Endodermal cell (in vitro differentiated cells): ENCODE data around the gene NTRK3. TPM values are rescaled to one million over a fixed set of nuclear protein-coding genes. Genes with fewer than 3 reads are reported as not detected.

Experiments
- DNase-seq: peaks from one replicate; pipeline ENCODE4 v3.0.0-alpha.2; 2017
- H3K27ac ChIP-seq: 2 replicates; pipeline ENCODE4 v1.5.1; 2013; ENCODE audit warnings: mild to moderate bottlenecking, low read depth, low read length, moderate library complexity
- H3K27me3 ChIP-seq: 2 replicates; pipeline ENCODE4 v1.6.1; 2013; ENCODE audit warnings: mild to moderate bottlenecking, low read length, moderate library complexity; ENCODE audit not compliant: insufficient read depth, control insufficient read depth, poor library complexity, severe bottlenecking
- H3K36me3 ChIP-seq: 2 replicates; pipeline ENCODE4 v1.7.0; 2013; ENCODE audit warnings: mild to moderate bottlenecking, low read length, moderate library complexity; ENCODE audit not compliant: control insufficient read depth, insufficient read depth
- H3K4me1 ChIP-seq: one replicate; pipeline ENCODE4 v1.7.0; 2013; ENCODE audit warnings: low read length; ENCODE audit not compliant: control insufficient read depth, insufficient read depth
- H3K4me3 ChIP-seq: 2 replicates; pipeline ENCODE4 v1.5.1; 2013; ENCODE audit warnings: mild to moderate bottlenecking, low read length, moderate library complexity
- H3K9ac ChIP-seq: 2 replicates; pipeline ENCODE4 v1.6.1; 2013; ENCODE audit warnings: mild to moderate bottlenecking, low read length, moderate library complexity; ENCODE audit not compliant: poor library complexity, severe bottlenecking; ENCODE audit errors: extremely low read depth
- H3K9me3 ChIP-seq: 2 replicates; pipeline ENCODE4 v1.6.1; 2013; ENCODE audit warnings: mild to moderate bottlenecking, low read length, moderate library complexity; ENCODE audit not compliant: control insufficient read depth
- H3K27ac Mint-ChIP-seq: 2 replicates; pipeline ENCODE4 v1.8.0; 2020; ENCODE audit warnings: mixed read lengths
- H3K27me3 Mint-ChIP-seq: 2 replicates; pipeline ENCODE4 v1.8.0; 2021; ENCODE audit warnings: mild to moderate bottlenecking, mixed read lengths; ENCODE audit not compliant: insufficient read depth
- H3K36me3 Mint-ChIP-seq: 2 replicates; pipeline ENCODE4 v1.8.0; 2020; ENCODE audit warnings: low read depth, mixed read lengths
- H3K4me1 Mint-ChIP-seq: 2 replicates; pipeline ENCODE4 v1.8.0; 2020; ENCODE audit warnings: mixed read lengths
- H3K4me3 Mint-ChIP-seq: 2 replicates; pipeline ENCODE4 v1.8.0; 2020; ENCODE audit warnings: mild to moderate bottlenecking, moderate library complexity, mixed read lengths
- H3K9me3 Mint-ChIP-seq: 2 replicates; pipeline ENCODE4 v1.8.0; 2020; ENCODE audit warnings: mild to moderate bottlenecking, mixed read lengths
- CTCF ChIP-seq: fragments of 200-600 bp; sonication (generic); conservative IDR thresholded peaks from 2 replicates; pipeline ENCODE4 v1.5.0; 2021; ENCODE audit warnings: antibody characterized with exemption, mild to moderate bottlenecking
- WGBS, 2 experiments: methylation state at CpG; one replicate each; pipeline versions ENCODE4 v1.1.5 to v1.1.7; 2013; ENCODE audit warnings: missing lambda C conversion rate in 2 of 2, mixed read lengths in 1 of 2; ENCODE audit not compliant: insufficient coverage in 1 of 2, insufficient read length in 1 of 2; 5-methylcytosine and 5-hydroxymethylcytosine counted together
- total RNA-seq, 2 donors: library from RNA; stranded (reverse); fragmentation: NEBNext Ultra II Directional in 1 of 2; extraction: Animal tissue kit (Norgen Biotek cat#: 25700) in 1 of 2; gene quantifications; 2 replicates in 1 of 2; 3 replicates in 1 of 2; pipeline ENCODE4 v1.2.1, GENCODE V29; 2021

NTRK3 gene
- total RNA-seq, 2 donors from 2014 or later = 0.11 to 0.86 TPM

- no peak overlapping the region for H3K4me3 ChIP-seq
- DNase-seq = no peak
- H3K9me3 ChIP-seq = no peaks in the 10 kb centered on the region
- no peak overlapping the region for H3K27ac ChIP-seq
- Mint-ChIP-seq H3K36me3 (no peaks in the 10 kb centered on the region), H3K27ac (no peak overlapping the region), H3K4me3 (no peak overlapping the region), H3K4me1 (no peaks in the 10 kb centered on the region), H3K27me3 (peaks cover 5% of the 10 kb centered on the region), H3K9me3 (peaks cover 3% of the 10 kb centered on the region)
- peaks cover 5% of the 10 kb centered on the region for H3K27me3 ChIP-seq
- H3K4me1 ChIP-seq = no peaks in the 10 kb centered on the region
- 63% methylated on average over 3 of the region's 3 CpGs; no CpG with 5 or more reads in 1 of the 2 experiments for WGBS, 2 experiments
- no peaks in the 10 kb centered on the region for H3K36me3 ChIP-seq
- no peak overlapping the region for H3K9ac ChIP-seq
- TF ChIP-seq CTCF = no peak
Measured at GRCh38 chr15:88219623-88220022, 36.9 kb downstream of the NTRK3 start.

- 73 to 74% methylated on average over 9 of the region's 9 CpGs for WGBS, 2 experiments
- no peak for DNase-seq
- Histone ChIP-seq H3K36me3 (no peaks in the 10 kb centered on the region), H3K9ac (no peak overlapping the region), H3K4me3 (no peak overlapping the region), H3K9me3 (no peaks in the 10 kb centered on the region), H3K27me3 (peaks cover 5% of the 10 kb centered on the region), H3K4me1 (no peaks in the 10 kb centered on the region), H3K27ac (no peak overlapping the region)
- Mint-ChIP-seq H3K27ac (no peak overlapping the region), H3K4me3 (no peak overlapping the region), H3K9me3 (peaks cover 3% of the 10 kb centered on the region), H3K27me3 (peaks cover 5% of the 10 kb centered on the region), H3K4me1 (no peaks in the 10 kb centered on the region), H3K36me3 (no peaks in the 10 kb centered on the region)
- no peak for TF ChIP-seq CTCF
Measured at GRCh38 chr15:88218557-88219221, 37.9 kb downstream of the NTRK3 start.

GRCh38 chr15:88215066-88215648 is 41.4 kb downstream of the NTRK3 start:
- no peaks in the 10 kb centered on the region for H3K4me1 Mint-ChIP-seq
- H3K27me3 Mint-ChIP-seq = peaks cover 7% of the 10 kb centered on the region
- H3K9me3 ChIP-seq = no peaks in the 10 kb centered on the region
- H3K4me1 ChIP-seq = no peaks in the 10 kb centered on the region
- no peak overlapping the region for H3K4me3 Mint-ChIP-seq
- no peaks in the 10 kb centered on the region for H3K36me3 ChIP-seq
- no peak for DNase-seq
- no peak overlapping the region for H3K4me3 ChIP-seq
- H3K27me3 ChIP-seq = no peaks in the 10 kb centered on the region
- no peak overlapping the region for H3K9ac ChIP-seq
- H3K36me3 Mint-ChIP-seq = no peaks in the 10 kb centered on the region
- no peak overlapping the region for H3K27ac Mint-ChIP-seq
- H3K9me3 Mint-ChIP-seq = peaks cover 3% of the 10 kb centered on the region
- no peak overlapping the region for H3K27ac ChIP-seq
- WGBS, 2 experiments = 87 to 88% methylated on average over 11 to 16 of the region's 16 CpGs
- TF ChIP-seq CTCF = no peak
